GM18508 (cell line): Measurements from ENCODE around the gene NME4.

Experiments
- ATAC-seq: cut with Tn5 transposase; IDR thresholded peaks from one replicate; pipeline ENCODE4 v1.9.1; 2021; ENCODE audit warnings: moderate number of reproducible peaks; ENCODE audit not compliant: insufficient read depth, unreplicated experiment

The NME4 gene

GRCh38 chr16:363110-363765 is 33.8 kb upstream of the NME4 start:
- no peak for ATAC-seq

- ATAC-seq = no peak
Measured at GRCh38 chr16:363766-364490, 33.1 kb upstream of the NME4 start.

- ATAC-seq = no peak
Measured at GRCh38 chr16:364595-365491, 32.2 kb upstream of the NME4 start.

- ATAC-seq = no peak
Measured at GRCh38 chr16:366476-366875, 30.5 kb upstream of the NME4 start.

- no peak for ATAC-seq
Measured at GRCh38 chr16:367333-367903, 29.6 kb upstream of the NME4 start.

GRCh38 chr16:368388-369158 is 28.4 kb upstream of the NME4 start:
- ATAC-seq = no peak

- ATAC-seq = no peak
Measured at GRCh38 chr16:369275-369865, 27.6 kb upstream of the NME4 start.

GRCh38 chr16:369866-370436 is 27.0 kb upstream of the NME4 start:
- ATAC-seq = no peak

- ATAC-seq = no peak
Measured at GRCh38 chr16:370443-370842, 26.6 kb upstream of the NME4 start, which contains the start of gene MRPL28. Gene MRPL28, minus strand, starts transcription at chr16:370538. Its CDS starts 320 bp downstream, at chr16:370218.

- ATAC-seq = no peak
Measured at GRCh38 chr16:370979-371514, 26.0 kb upstream of the NME4 start.

- ATAC-seq = no peak
Measured at GRCh38 chr16:371515-372301, 25.3 kb upstream of the NME4 start.

GRCh38 chr16:372302-372983 is 24.6 kb upstream of the NME4 start:
- ATAC-seq = no peak

- no peak for ATAC-seq
Measured at GRCh38 chr16:373020-373598, 23.9 kb upstream of the NME4 start.

GRCh38 chr16:373848-374615 is 23.0 kb upstream of the NME4 start:
- ATAC-seq = no peak

GRCh38 chr16:374616-374926 is 22.4 kb upstream of the NME4 start:
- no peak for ATAC-seq

- no peak for ATAC-seq
Measured at GRCh38 chr16:375212-375611, 21.8 kb upstream of the NME4 start.
